Measurements from ENCODE around the gene CFH. TPM values are rescaled to one million over a fixed set of nuclear protein-coding genes. Genes with fewer than 3 reads are reported as not detected.
A peak's percentile ranks its signal among the peaks of the same experiment; 100 is the strongest.

The CFH gene
- polyA plus RNA-seq, 1 donor from 2014 or later: not detected

GRCh38 chr1:196660852-196661251 is 9.0 kb downstream of the CFH start:
- no peaks in the 10 kb centered on the region for H3K36me3 ChIP-seq (ENCODE audit: insufficient read depth, low read length)
- no peak overlapping the region for H3K9ac ChIP-seq (ENCODE audit: low read length)
- H3F3A ChIP-seq (ENCODE audit: insufficient read depth, low read length, poor library complexity, severe bottlenecking): no peaks in the 10 kb centered on the region
- H3K9me3 ChIP-seq (ENCODE audit: low read length): no peaks in the 10 kb centered on the region
- no peak overlapping the region for H3K27ac ChIP-seq (ENCODE audit: low read length)
- no peak overlapping the region for H3K4me2 ChIP-seq (ENCODE audit: low read length)
- no peaks in the 10 kb centered on the region for H3K27me3 ChIP-seq (ENCODE audit: insufficient read depth, low read depth, low read length)
- no peaks in the 10 kb centered on the region for H4K20me1 ChIP-seq (ENCODE audit: insufficient read depth)
- H3K9me2 ChIP-seq (ENCODE audit: insufficient read depth, low read length): no peaks in the 10 kb centered on the region
- H3K79me2 ChIP-seq (replicated peaks; ENCODE audit: insufficient read depth, low read length): no peaks in the 10 kb centered on the region
- TF ChIP-seq, protein P1, sequence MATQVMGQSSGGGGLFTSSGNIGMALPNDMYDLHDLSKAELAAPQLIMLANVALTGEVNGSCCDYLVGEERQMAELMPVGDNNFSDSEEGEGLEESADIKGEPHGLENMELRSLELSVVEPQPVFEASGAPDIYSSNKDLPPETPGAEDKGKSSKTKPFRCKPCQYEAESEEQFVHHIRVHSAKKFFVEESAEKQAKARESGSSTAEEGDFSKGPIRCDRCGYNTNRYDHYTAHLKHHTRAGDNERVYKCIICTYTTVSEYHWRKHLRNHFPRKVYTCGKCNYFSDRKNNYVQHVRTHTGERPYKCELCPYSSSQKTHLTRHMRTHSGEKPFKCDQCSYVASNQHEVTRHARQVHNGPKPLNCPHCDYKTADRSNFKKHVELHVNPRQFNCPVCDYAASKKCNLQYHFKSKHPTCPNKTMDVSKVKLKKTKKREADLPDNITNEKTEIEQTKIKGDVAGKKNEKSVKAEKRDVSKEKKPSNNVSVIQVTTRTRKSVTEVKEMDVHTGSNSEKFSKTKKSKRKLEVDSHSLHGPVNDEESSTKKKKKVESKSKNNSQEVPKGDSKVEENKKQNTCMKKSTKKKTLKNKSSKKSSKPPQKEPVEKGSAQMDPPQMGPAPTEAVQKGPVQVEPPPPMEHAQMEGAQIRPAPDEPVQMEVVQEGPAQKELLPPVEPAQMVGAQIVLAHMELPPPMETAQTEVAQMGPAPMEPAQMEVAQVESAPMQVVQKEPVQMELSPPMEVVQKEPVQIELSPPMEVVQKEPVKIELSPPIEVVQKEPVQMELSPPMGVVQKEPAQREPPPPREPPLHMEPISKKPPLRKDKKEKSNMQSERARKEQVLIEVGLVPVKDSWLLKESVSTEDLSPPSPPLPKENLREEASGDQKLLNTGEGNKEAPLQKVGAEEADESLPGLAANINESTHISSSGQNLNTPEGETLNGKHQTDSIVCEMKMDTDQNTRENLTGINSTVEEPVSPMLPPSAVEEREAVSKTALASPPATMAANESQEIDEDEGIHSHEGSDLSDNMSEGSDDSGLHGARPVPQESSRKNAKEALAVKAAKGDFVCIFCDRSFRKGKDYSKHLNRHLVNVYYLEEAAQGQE (IDR thresholded peaks at IDR 0.05; ENCODE audit: borderline replicate concordance): no peak
- TF ChIP-seq MXI1 (conservative IDR thresholded peaks at IDR 0.05; ENCODE audit: poor library complexity, severe bottlenecking): no peak
- TF ChIP-seq EP300 (conservative IDR thresholded peaks at IDR 0.05; ENCODE audit: poor library complexity, severe bottlenecking): no peak
- TF ChIP-seq RAD21 (conservative IDR thresholded peaks at IDR 0.05): peak; percentile 93
- no peak for TF ChIP-seq TAF1 (IDR thresholded peaks at IDR 0.05; ENCODE audit: low read depth)
- TF ChIP-seq POLR2AphosphoS5 (IDR thresholded peaks at IDR 0.05): no peak
- TF ChIP-seq EZH2 (IDR thresholded peaks at IDR 0.05; ENCODE audit: borderline replicate concordance, insufficient read depth, low read length, poor library complexity, severe bottlenecking): no peak
- TF ChIP-seq CTCF (IDR thresholded peaks at IDR 0.05; ENCODE audit: poor library complexity, severe bottlenecking): peak; percentile 87
- TF ChIP-seq SMC3 (conservative IDR thresholded peaks at IDR 0.05; ENCODE audit: poor library complexity): peak; percentile 94
- H3K4me3 ChIP-seq (ENCODE audit: low read length): no peak overlapping the region
- no peak overlapping the region for H2AFZ ChIP-seq (ENCODE audit: low read depth, low read length)

- H3K27ac ChIP-seq (ENCODE audit: low read length): no peak overlapping the region
These were observed 9.5 kb downstream of the CFH start for GRCh38 chr1:196661345-196661744.

More at GRCh38 chr1:196661345-196661744, 9.5 kb downstream of the CFH start:
- Histone ChIP-seq H3K9me3 (ENCODE audit: low read length) (no peaks in the 10 kb centered on the region), H3K27me3 (ENCODE audit: insufficient read depth, low read depth, low read length) (no peaks in the 10 kb centered on the region), H2AFZ (ENCODE audit: low read depth, low read length) (no peak overlapping the region), H3K36me3 (ENCODE audit: insufficient read depth, low read length) (no peaks in the 10 kb centered on the region), H3K4me3 (ENCODE audit: low read length) (no peak overlapping the region), H3K4me2 (ENCODE audit: low read length) (no peak overlapping the region), H3K9ac (ENCODE audit: low read length) (no peak overlapping the region), H3F3A (ENCODE audit: insufficient read depth, low read length, poor library complexity, severe bottlenecking) (no peaks in the 10 kb centered on the region), H4K20me1 (ENCODE audit: insufficient read depth) (no peaks in the 10 kb centered on the region), H3K9me2 (ENCODE audit: insufficient read depth, low read length) (no peaks in the 10 kb centered on the region), H3K79me2 (replicated peaks; ENCODE audit: insufficient read depth, low read length) (no peaks in the 10 kb centered on the region)
- TF ChIP-seq, protein P1 (IDR thresholded peaks at IDR 0.05; ENCODE audit: borderline replicate concordance): no peak
- TF ChIP-seq MXI1 (conservative IDR thresholded peaks at IDR 0.05; ENCODE audit: poor library complexity, severe bottlenecking) (no peak), EP300 (conservative IDR thresholded peaks at IDR 0.05; ENCODE audit: poor library complexity, severe bottlenecking) (no peak), RAD21 (conservative IDR thresholded peaks at IDR 0.05) (no peak), TAF1 (IDR thresholded peaks at IDR 0.05; ENCODE audit: low read depth) (no peak), CTCF (IDR thresholded peaks at IDR 0.05; ENCODE audit: poor library complexity, severe bottlenecking) (no peak), EZH2 (IDR thresholded peaks at IDR 0.05; ENCODE audit: borderline replicate concordance, insufficient read depth, low read length, poor library complexity, severe bottlenecking) (no peak), POLR2AphosphoS5 (IDR thresholded peaks at IDR 0.05) (no peak), SMC3 (conservative IDR thresholded peaks at IDR 0.05; ENCODE audit: poor library complexity) (no peak)

Data from neural cell (in vitro differentiated cells).